Esophagus squamous epithelium (tissue), 5 donors: ENCODE results near the gene RNU6-9. TPM values are rescaled to one million over a fixed set of nuclear protein-coding genes. Genes with fewer than 3 reads are reported as not detected.

Source experiments
- DNase-seq: peaks from one replicate; lab custom pipeline; 2025; lab: John Stamatoyannopoulos, UW
- H3K27ac ChIP-seq, 4 donors: fragments of 200-600 bp; sonication (generic); one replicate each; pipeline ENCODE4 v1.5.1; 2016 to 2019; ENCODE audit warnings: mild to moderate bottlenecking in 1 of 4
- H3K27me3 ChIP-seq, 4 donors: fragments of 200-600 bp; sonication (generic); 1 replicate in 3 of 4; 2 replicates in 1 of 4; pipeline versions ENCODE4 v1.5.1 to v1.6.0; 2017 to 2021; ENCODE audit warnings: antibody characterized with exemption in 1 of 4
- H3K36me3 ChIP-seq, 3 donors: fragments of 200-600 bp; sonication (generic); one replicate each; pipeline ENCODE4 v1.5.1; 2016 to 2019
- H3K4me1 ChIP-seq, 3 donors: fragments of 200-600 bp; sonication (generic); one replicate each; pipeline ENCODE4 v1.5.1; 2017 to 2019
- H3K4me3 ChIP-seq, 4 donors: fragments of 200-600 bp; sonication (generic); 1 replicate in 3 of 4; 2 replicates in 1 of 4; pipeline ENCODE4 v1.5.1; 2016 to 2019; ENCODE audit warnings: mild to moderate bottlenecking in 2 of 4, moderate library complexity in 1 of 4
- H3K9me3 ChIP-seq, 3 donors: fragments of 200-600 bp; sonication (generic); one replicate each; pipeline ENCODE4 v1.5.1; 2016 to 2019
- CTCF ChIP-seq, 6 experiments: fragments of 450-650 bp in 4 of 6; fragments of 200-600 bp in 2 of 6; sonication (generic) in 2 of 6; IDR thresholded peaks; one replicate each; pipeline ENCODE4 v1.5.1; 2016 to 2019; ENCODE audit warnings: antibody characterized with exemption in 6 of 6, mild to moderate bottlenecking in 4 of 6, moderate library complexity in 4 of 6
- POLR2A ChIP-seq, 4 donors: fragments of 450-650 bp; IDR thresholded peaks; one replicate each; pipeline ENCODE4 v1.6.1; 2017; ENCODE audit warnings: antibody characterized with exemption in 4 of 4, mild to moderate bottlenecking in 4 of 4, moderate library complexity in 3 of 4
- WGBS, 2 donors: methylation state at CpG; one replicate each; pipeline ENCODE4 v1.1.5; 2018; 5-methylcytosine and 5-hydroxymethylcytosine counted together
- intact Hi-C: fragments of 100-400 bp; cut with DNase I; formaldehyde crosslinking; loops from one replicate; pipeline ENCODE4 v1.15.0; 2022
- total RNA-seq, 4 donors: library from RNA; depleted of rRNA; stranded (reverse); fragments of >200 nt; gene quantifications; one replicate each; pipeline ENCODE4 v1.1.0, GENCODE V29; 2016
- donor health status: DM: yes; HTN: yes; CAD: no.

Gene RNU6-9
- total RNA-seq, 4 donors from 2014 or later: not detected

- peaks cover 8 to 61% (median 20%) of the 10 kb centered on the region in 3 donors for H3K36me3 ChIP-seq
- intact Hi-C loops: no loop called here
- TF ChIP-seq POLR2A (IDR thresholded peaks at IDR 0.05) (no peak), CTCF (IDR thresholded peaks at IDR 0.05) (no peak)
- WGBS, 2 donors: 79 to 87% methylated on average over 3 to 14 of the region's 15 CpGs
- H3K27ac ChIP-seq: no peak overlapping the region
- no peak overlapping the region for H3K4me3 ChIP-seq
- no peaks in the 10 kb centered on the region for H3K27me3 ChIP-seq
- H3K9me3 ChIP-seq: no peaks in the 10 kb centered on the region
- peaks cover 4 to 34% (median 8%) of the 10 kb centered on the region in 3 donors for H3K4me1 ChIP-seq
- DNase-seq: no peak
Measured at GRCh38 chr19:900043-900301, 6.7 kb downstream of the RNU6-9 start.

GRCh38 chr19:900302-901111 lies 7.2 kb downstream of the RNU6-9 start:
- no peak for DNase-seq

GRCh38 chr19:901216-902092 lies 8.2 kb downstream of the RNU6-9 start:
- DNase-seq: no peak
- H3K4me1 ChIP-seq: peaks cover 4 to 34% (median 8%) of the 10 kb centered on the region in 3 donors
- H3K4me3 ChIP-seq: no peak overlapping the region
- H3K27me3 ChIP-seq: no peaks in the 10 kb centered on the region
- peaks cover 8 to 57% (median 20%) of the 10 kb centered on the region in 3 donors for H3K36me3 ChIP-seq
- TF ChIP-seq CTCF (IDR thresholded peaks at IDR 0.05): no peak
- TF ChIP-seq POLR2A (IDR thresholded peaks at IDR 0.05): no peak
- intact Hi-C loops: no loop called here
- no peaks in the 10 kb centered on the region for H3K9me3 ChIP-seq
- H3K27ac ChIP-seq: no peak overlapping the region
- WGBS, 2 donors: 92 to 94% methylated on average over 10 to 12 of the region's 27 CpGs

More at GRCh38 chr19:900302-901111, 7.2 kb downstream of the RNU6-9 start:
- TF ChIP-seq POLR2A (IDR thresholded peaks at IDR 0.05) (no peak), CTCF (IDR thresholded peaks at IDR 0.05) (no peak)
- no peaks in the 10 kb centered on the region for H3K9me3 ChIP-seq
- 81 to 89% methylated on average over 10 to 16 of the region's 30 CpGs for WGBS, 2 donors
- H3K36me3 ChIP-seq: peaks cover 8 to 61% (median 20%) of the 10 kb centered on the region in 3 donors
- H3K4me3 ChIP-seq: no peak overlapping the region
- peaks cover 4 to 34% (median 8%) of the 10 kb centered on the region in 3 donors for H3K4me1 ChIP-seq
- intact Hi-C loops: no loop called here
- H3K27ac ChIP-seq: no peak overlapping the region
- H3K27me3 ChIP-seq: no peaks in the 10 kb centered on the region

GRCh38 chr19:902093-902370 lies 8.7 kb downstream of the RNU6-9 start:
- no peaks in the 10 kb centered on the region for H3K27me3 ChIP-seq
- H3K36me3 ChIP-seq: peaks cover 8 to 52% (median 17%) of the 10 kb centered on the region in 3 donors
- no peaks in the 10 kb centered on the region for H3K9me3 ChIP-seq
- intact Hi-C loops: no loop called here
- no peak overlapping the region for H3K27ac ChIP-seq
- 72 to 93% methylated on average over 2 to 4 of the region's 7 CpGs for WGBS, 2 donors
- peaks cover 5 to 35% (median 8%) of the 10 kb centered on the region in 3 donors for H3K4me1 ChIP-seq
- no peak for DNase-seq
- TF ChIP-seq CTCF (IDR thresholded peaks at IDR 0.05) (no peak), POLR2A (IDR thresholded peaks at IDR 0.05) (no peak)
- no peak overlapping the region for H3K4me3 ChIP-seq
